Bronchial epithelial cell (primary cell): Measurements from ENCODE around the gene RNFT2. TPM values are rescaled to one million over a fixed set of nuclear protein-coding genes. Genes with fewer than 3 reads are reported as not detected.

Experiments
- DNase-seq: peaks from one replicate; pipeline ENCODE4 v3.0.0-alpha.2; 2010; ENCODE audit warnings: low read depth
- FAIRE-seq: peaks from 2 replicates; lab custom pipeline; 2011; peaks lifted over from hg19 to GRCh38; lab: Jason Lieb, UNC
- H3K27me3 ChIP-seq: 2 replicates; pipeline ENCODE4 v1.5.1; 2011; ENCODE audit warnings: low read length; ENCODE audit not compliant: control insufficient read depth, insufficient read depth
- H3K36me3 ChIP-seq: 2 replicates; pipeline ENCODE4 v1.5.1; 2011; ENCODE audit warnings: low read length; ENCODE audit not compliant: control insufficient read depth, insufficient read depth
- H3K4me3 ChIP-seq: 2 replicates; pipeline ENCODE4 v1.5.1; 2011; ENCODE audit warnings: mild to moderate bottlenecking, low read depth, low read length, control low read depth
- CTCF ChIP-seq: IDR thresholded peaks from 2 replicates; pipeline ENCODE4 v1.5.1; 2011; ENCODE audit warnings: mild to moderate bottlenecking, moderate library complexity, low read length, control low read depth, inconsistent platforms; ENCODE audit not compliant: insufficient read depth, severe bottlenecking
- total RNA-seq: library from RNA; depleted of rRNA; stranded (reverse); fragments of >200 nt; gene quantifications from 2 replicates; pipeline ENCODE4 v1.2.1, GENCODE V29; 2014

The RNFT2 gene
- total RNA-seq, 1 donor from 2014 or later = 0.26 TPM

- no peak for DNase-seq
- no peak for TF ChIP-seq CTCF
- no peaks in the 10 kb centered on the region for H3K27me3 ChIP-seq
- no peaks in the 10 kb centered on the region for H3K36me3 ChIP-seq
- FAIRE-seq = no peak
- H3K4me3 ChIP-seq = no peak overlapping the region
Observed at GRCh38 chr12:116864371-116865160, 126.5 kb downstream of the RNFT2 start.

GRCh38 chr12:116867523-116867922 is 129.4 kb downstream of the RNFT2 start:
- Histone ChIP-seq H3K27me3 (no peaks in the 10 kb centered on the region), H3K4me3 (no peak overlapping the region), H3K36me3 (no peaks in the 10 kb centered on the region)
- DNase-seq (no peak), FAIRE-seq (no peak)
- no peak for TF ChIP-seq CTCF

GRCh38 chr12:116870306-116870705 is 132.2 kb downstream of the RNFT2 start:
- FAIRE-seq = no peak
- no peak for DNase-seq
- no peaks in the 10 kb centered on the region for H3K36me3 ChIP-seq
- no peak overlapping the region for H3K4me3 ChIP-seq
- no peak for TF ChIP-seq CTCF
- no peaks in the 10 kb centered on the region for H3K27me3 ChIP-seq

- DNase-seq (no peak), FAIRE-seq (no peak)
- TF ChIP-seq CTCF = no peak
- Histone ChIP-seq H3K4me3 (no peak overlapping the region), H3K36me3 (no peaks in the 10 kb centered on the region), H3K27me3 (peaks cover 2% of the 10 kb centered on the region)
Observed at GRCh38 chr12:116874324-116874995, 136.3 kb downstream of the RNFT2 start.

- no peaks in the 10 kb centered on the region for H3K36me3 ChIP-seq
- no peak for FAIRE-seq
- no peak for TF ChIP-seq CTCF
Observed at GRCh38 chr12:116876151-116876869, 138.2 kb downstream of the RNFT2 start.

More at GRCh38 chr12:116876151-116876869, 138.2 kb downstream of the RNFT2 start:
- DNase-seq = no peak
- Histone ChIP-seq H3K4me3 (no peak overlapping the region), H3K27me3 (peaks cover 10% of the 10 kb centered on the region)
